Endothelial cell of umbilical vein (primary cell): ENCODE measurements around the gene TRAPPC2. TPM values are rescaled to one million over a fixed set of nuclear protein-coding genes. Genes with fewer than 3 reads are reported as not detected.

Experiments
- BruUV-seq: library from RNA; stranded (reverse); fragments of 400-500 nt; replicated peaks from 2 replicates; lab custom pipeline; 2021; lab: Mats Ljungman, UMichigan
- CTCF ChIA-PET: fragments of 300-600, 350-600 bp; sonication (Branson Sonifier 250); formaldehyde crosslinking; loops from one replicate; lab custom pipeline; 2021; ENCODE audit warnings: antibody characterized with exemption, inconsistent platforms; lab: Charles Lee
- POLR2A ChIA-PET: fragments of 300-600, 350-600 bp; sonication (Branson Sonifier 250); formaldehyde crosslinking; loops from one replicate; lab custom pipeline; 2021; ENCODE audit warnings: antibody characterized with exemption, inconsistent platforms; lab: Charles Lee
- DNase-seq: peaks from one replicate; pipeline ENCODE4 v3.0.0-alpha.2; 2011; ENCODE audit warnings: low read depth, low spot score
- FAIRE-seq: peaks from 2 replicates; lab custom pipeline; 2011; peaks lifted over from hg19 to GRCh38; lab: Jason Lieb, UNC
- H2AFZ ChIP-seq: 2 replicates; pipeline ENCODE4 v1.6.0; 2012; ENCODE audit warnings: low read depth, low read length, control low read depth, inconsistent platforms
- H3K27ac ChIP-seq: 2 replicates; pipeline ENCODE4 v1.5.1; 2011; ENCODE audit warnings: low read depth, mild to moderate bottlenecking, control low read depth, low read length, moderate library complexity; ENCODE audit not compliant: insufficient read depth
- H3K27me3 ChIP-seq, 2 experiments: 2 replicates each; pipeline versions ENCODE4 v1.6.0 to v1.6.1; 2011; ENCODE audit warnings: low read length in 2 of 2, mixed read lengths in 1 of 2; ENCODE audit not compliant: control insufficient read depth in 2 of 2, insufficient read depth in 2 of 2
- H3K36me3 ChIP-seq, 2 experiments: 2 replicates in 1 of 2; 3 replicates in 1 of 2; pipeline ENCODE4 v1.5.1; 2011; ENCODE audit warnings: low read length in 2 of 2, mild to moderate bottlenecking in 1 of 2, moderate library complexity in 1 of 2; ENCODE audit not compliant: control insufficient read depth in 2 of 2, insufficient read depth in 2 of 2; ENCODE audit errors: extremely low read depth in 1 of 2
- H3K4me1 ChIP-seq: 3 replicates; pipeline ENCODE4 v1.5.1; 2011; ENCODE audit warnings: mild to moderate bottlenecking, low read length; ENCODE audit not compliant: control insufficient read depth, insufficient read depth; ENCODE audit errors: extremely low read depth
- H3K4me2 ChIP-seq: 2 replicates; pipeline ENCODE4 v1.6.1; 2011; ENCODE audit warnings: low read length, control low read depth, mixed read lengths; ENCODE audit not compliant: insufficient read depth
- H3K4me3 ChIP-seq, 3 experiments: fragments of 200-600 bp in 1 of 3; sonication (generic), shearing (Covaris generic) in 1 of 3; replicated peaks in 1 of 3; 2 replicates each; pipeline ENCODE4 v1.5.1; 2011 to 2016; ENCODE audit warnings: control low read depth in 3 of 3, low read length in 3 of 3, mild to moderate bottlenecking in 2 of 3, inconsistent platforms in 1 of 3, low read depth in 1 of 3, moderate library complexity in 1 of 3; ENCODE audit not compliant: insufficient read depth in 1 of 3
- H3K79me2 ChIP-seq: 2 replicates; pipeline ENCODE4 v1.6.0; 2012; ENCODE audit warnings: low read length, inconsistent platforms; ENCODE audit not compliant: control insufficient read depth, insufficient read depth
- H3K9ac ChIP-seq: replicated peaks from 2 replicates; pipeline ENCODE3; 2011; ENCODE audit warnings: low read length, control low read depth; ENCODE audit not compliant: insufficient read depth; ENCODE audit errors: extremely low read depth
- H3K9me1 ChIP-seq: replicated peaks from 3 replicates; pipeline ENCODE4 v1.6.0; 2011; ENCODE audit warnings: mild to moderate bottlenecking, low read length; ENCODE audit not compliant: control insufficient read depth, insufficient read depth; ENCODE audit errors: extremely low read depth
- H3K9me3 ChIP-seq: replicated peaks from 2 replicates; pipeline ENCODE4 v1.5.1; 2012; ENCODE audit warnings: low read length, inconsistent platforms; ENCODE audit not compliant: control insufficient read depth, insufficient read depth
- H4K20me1 ChIP-seq: replicated peaks from 2 replicates; pipeline ENCODE3; 2011; ENCODE audit warnings: mild to moderate bottlenecking, low read length; ENCODE audit not compliant: control insufficient read depth, insufficient read depth; ENCODE audit errors: extremely low read depth
- CTCF ChIP-seq, 2 donors: IDR thresholded peaks; 1 replicate in 1 of 2; 2 replicates in 1 of 2; pipeline ENCODE4 v1.5.1; 2011; ENCODE audit warnings: low read length in 2 of 2, mild to moderate bottlenecking in 2 of 2, moderate library complexity in 2 of 2, control low read depth in 1 of 2, inconsistent platforms in 1 of 2, low read depth in 1 of 2; ENCODE audit not compliant: insufficient read depth in 1 of 2; ENCODE audit errors: extremely low read depth in 1 of 2
- EZH2 ChIP-seq: IDR thresholded peaks from 2 replicates; pipeline ENCODE4 v1.6.1; 2012; ENCODE audit warnings: borderline replicate concordance, low read depth, mild to moderate bottlenecking, moderate library complexity, low read length, inconsistent platforms; ENCODE audit not compliant: severe bottlenecking
- FOS ChIP-seq: IDR thresholded peaks from 2 replicates; pipeline ENCODE4 v1.6.1; 2011; ENCODE audit warnings: mild to moderate bottlenecking, low read length, moderate library complexity, borderline replicate concordance; ENCODE audit not compliant: insufficient read depth
- GATA2 ChIP-seq: IDR thresholded peaks from 2 replicates; pipeline ENCODE4 v1.7.0; 2011; ENCODE audit warnings: low read depth, mild to moderate bottlenecking, moderate library complexity, mixed read lengths, low read length; ENCODE audit not compliant: insufficient read length, insufficient read depth
- JUN ChIP-seq: IDR thresholded peaks from 2 replicates; pipeline ENCODE4 v1.6.1; 2011; ENCODE audit warnings: borderline replicate concordance, low read depth; ENCODE audit not compliant: insufficient read length, insufficient read depth
- MAX ChIP-seq: IDR thresholded peaks from 2 replicates; pipeline ENCODE4 v1.6.1; 2011; ENCODE audit not compliant: insufficient read depth, insufficient read length
- MYC ChIP-seq: IDR thresholded peaks from one replicate; pipeline ENCODE4 v1.6.1; 2011; ENCODE audit warnings: mild to moderate bottlenecking, low read depth, low read length
- POLR2A ChIP-seq: IDR thresholded peaks from 2 replicates; pipeline ENCODE4 v1.6.1; 2012; ENCODE audit warnings: low read depth, mild to moderate bottlenecking, control low read depth, low read length
- POLR2AphosphoS5 ChIP-seq: IDR thresholded peaks from 2 replicates; pipeline ENCODE4 v1.6.1; 2012; ENCODE audit warnings: low read depth, mild to moderate bottlenecking, control low read depth, low read length, moderate library complexity; ENCODE audit not compliant: insufficient read depth
- dilution Hi-C: fragments of 300-500 bp; cut with MboI; formaldehyde crosslinking; loops from one replicate; pipeline ENCODE4 v1.15.0; 2019; ENCODE audit warnings: low sequenced_read_pairs; ENCODE audit not compliant: extremely low pct_ligation_motif_present
- intact Hi-C: fragments of 100-400 bp; cut with micrococcal nuclease; formaldehyde crosslinking; loops from one replicate; pipeline ENCODE4 v1.10.0; 2022
- polyA plus RNA-seq, 4 experiments: library from polyadenylated mRNA; depleted of rRNA in 3 of 4; stranded (reverse) in 3 of 4; unstranded in 1 of 4; fragments of >200 nt; gene quantifications; 2 replicates each; pipeline versions ENCODE4 v1.2.1 to v1.2.3, GENCODE V29; 2011 to 2012; ENCODE audit warnings: missing spikeins in 1 of 4
- total RNA-seq: library from RNA; stranded (reverse); gene quantifications from 2 replicates; pipeline ENCODE4 v1.2.3, GENCODE V29; 2021

Gene TRAPPC2
- total and polyA plus RNA-seq, 2 donors (not counting 3 experiments of a cell fraction or from before 2014, with no cell fraction given): 6.6 to 13.0 TPM

- Histone ChIP-seq H3K9me3 (no peaks in the 10 kb centered on the region), H4K20me1 (no peaks in the 10 kb centered on the region), H3K27ac (no peak overlapping the region), H3K4me1 (no peaks in the 10 kb centered on the region), H3K27me3 (no peaks in the 10 kb centered on the region), H3K9me1 (no peaks in the 10 kb centered on the region), H3K79me2 (no peaks in the 10 kb centered on the region), H3K4me2 (no peak overlapping the region), H3K4me3 (no peak overlapping the region), H3K36me3 (no peaks in the 10 kb centered on the region), H3K9ac (no peak overlapping the region), H2AFZ (no peak overlapping the region)
- POLR2A ChIA-PET: no interaction called here
- DNase-seq (no peak), FAIRE-seq (no peak)
- dilution Hi-C loops (no loop called here), intact Hi-C loops (loop anchor here (1.0 kb wide), 2 partner anchors 245 to 281 kb away; no protein-coding TSS in a partner anchor)
- BruUV-seq: no TSS peak
- CTCF ChIA-PET: interaction anchor here (0.7 to 4.1 kb wide), 8 partner anchors 12 to 281 kb away, joined by 3 to 18 read pairs (median 3); no protein-coding TSS in a partner anchor
- TF ChIP-seq JUN: no peak
- TF ChIP-seq MYC: no peak
- no peak for TF ChIP-seq MAX
- no peak for TF ChIP-seq EZH2
- no peak for TF ChIP-seq FOS
- no peak for TF ChIP-seq POLR2A
- no peak for TF ChIP-seq GATA2
- TF ChIP-seq CTCF (IDR thresholded peaks at IDR 0.05; ENCODE audit: extremely low read depth in 1 of 2, insufficient read depth in 1 of 2, low read depth in 1 of 2, low read length in 2 of 2): no peak
- no peak for TF ChIP-seq POLR2AphosphoS5
Measured at GRCh38 chrX:13750812-13751211, 16.4 kb upstream of the TRAPPC2 start.
